Stimulated activated naive CD8-positive, alpha-beta T cell treated with anti-CD3 and anti-CD28 coated beads, Interleukin-15, Interleukin-2, amounts not matched to agents 100 ng/mL and 50 ng/mL, for 24 hours (primary cell): Measurements from ENCODE around the gene RAPGEFL1.
"Not testable (repeated sequence)": the region's sequence is repeated elsewhere in the genome, so short reads cannot be mapped to it uniquely, and the experiment has no call there.

Source experiments
- H3K27ac Mint-ChIP-seq: one replicate; pipeline ENCODE4 v1.8.0; 2021; ENCODE audit warnings: mild to moderate bottlenecking, mixed read lengths
- H3K27me3 Mint-ChIP-seq: one replicate; pipeline ENCODE4 v1.8.0; 2021; ENCODE audit warnings: mixed read lengths
- H3K36me3 Mint-ChIP-seq: one replicate; pipeline ENCODE4 v1.8.0; 2021; ENCODE audit warnings: low read depth, mixed read lengths
- H3K4me1 Mint-ChIP-seq: one replicate; pipeline ENCODE4 v1.8.0; 2021; ENCODE audit warnings: low read depth, mixed read lengths
- H3K4me3 Mint-ChIP-seq: one replicate; pipeline ENCODE4 v1.8.0; 2021; ENCODE audit warnings: mild to moderate bottlenecking, mixed read lengths
- H3K9me3 Mint-ChIP-seq: one replicate; pipeline ENCODE4 v1.8.0; 2021; ENCODE audit warnings: mixed read lengths

The RAPGEFL1 gene

GRCh38 chr17:40181205-40181604, 3.9 kb downstream of the RAPGEFL1 start:
- Mint-ChIP-seq H3K27ac (no peak overlapping the region), H3K27me3 (no peaks in the 10 kb centered on the region), H3K4me1 (peaks cover 11% of the 10 kb centered on the region), H3K9me3 (no peaks in the 10 kb centered on the region), H3K4me3 (no peak overlapping the region), H3K36me3 (peaks cover 4% of the 10 kb centered on the region)

DNA sequence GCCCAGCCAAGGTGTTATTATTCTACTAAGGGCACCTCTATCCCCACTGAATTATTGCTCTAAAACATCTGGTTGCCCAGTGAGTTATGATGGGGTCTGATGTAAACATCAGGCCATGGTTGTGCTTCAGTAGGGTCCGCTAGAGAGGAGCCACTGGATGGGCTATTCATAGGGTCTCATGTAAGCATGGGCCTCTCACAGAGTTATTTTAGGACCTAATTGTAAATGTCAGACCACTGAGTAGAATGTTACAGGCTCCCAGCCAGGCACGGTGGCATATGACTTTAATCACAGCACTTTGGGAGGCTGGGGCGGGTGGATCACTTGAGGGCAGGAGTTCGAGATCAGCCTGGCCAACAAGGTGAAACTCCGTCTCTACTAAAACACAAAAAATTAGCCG, 5.3 kb downstream of the RAPGEFL1 start:
- Mint-ChIP-seq H3K36me3 (no peaks in the 10 kb centered on the region), H3K4me1 (peaks cover 3% of the 10 kb centered on the region), H3K27ac (no peak overlapping the region), H3K9me3 (no peaks in the 10 kb centered on the region), H3K27me3 (no peaks in the 10 kb centered on the region), H3K4me3 (no peak overlapping the region)

DNA sequence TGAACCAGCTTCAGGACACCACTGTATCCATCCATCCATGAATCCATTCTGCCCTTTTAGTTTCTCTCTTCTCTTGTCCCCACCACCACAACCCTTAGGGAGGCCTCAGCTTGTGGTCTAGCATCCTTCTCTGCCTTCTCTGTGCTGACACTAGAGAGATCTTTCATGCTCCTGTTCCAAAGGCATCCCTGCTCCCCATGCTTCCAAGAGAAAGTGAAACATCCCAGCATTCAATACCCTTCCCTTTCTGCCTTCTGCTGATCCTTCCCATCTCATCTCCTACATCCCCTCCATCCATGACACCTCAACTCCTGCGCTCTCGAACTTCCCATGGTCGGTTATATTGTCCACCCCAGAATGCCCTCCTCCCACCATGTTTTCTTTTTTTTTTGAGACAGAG, 10.0 kb downstream of the RAPGEFL1 start:
- H3K4me3 Mint-ChIP-seq: no peak overlapping the region
- H3K4me1 Mint-ChIP-seq: peaks cover 11% of the 10 kb centered on the region
- H3K9me3 Mint-ChIP-seq: no peaks in the 10 kb centered on the region
- peaks cover 5% of the 10 kb centered on the region for H3K27me3 Mint-ChIP-seq
- H3K36me3 Mint-ChIP-seq: no peaks in the 10 kb centered on the region
- H3K27ac Mint-ChIP-seq: no peak overlapping the region

- Mint-ChIP-seq H3K4me1 (peaks cover 11% of the 10 kb centered on the region), H3K4me3 (no peak overlapping the region), H3K27me3 (peaks cover 5% of the 10 kb centered on the region), H3K36me3 (no peaks in the 10 kb centered on the region), H3K27ac (no peak overlapping the region), H3K9me3 (no peaks in the 10 kb centered on the region)
Measured at GRCh38 chr17:40188694-40189093, 11.4 kb downstream of the RAPGEFL1 start.

GRCh38 chr17:40190197-40191021, 13.1 kb downstream of the RAPGEFL1 start:
- Mint-ChIP-seq H3K9me3 (no peaks in the 10 kb centered on the region), H3K27ac (no peak overlapping the region), H3K27me3 (peaks cover 5% of the 10 kb centered on the region), H3K4me3 (peak overlapping the region; percentile 61), H3K36me3 (no peaks in the 10 kb centered on the region), H3K4me1 (peaks cover 11% of the 10 kb centered on the region)

GRCh38 chr17:40191237-40192208, 14.3 kb downstream of the RAPGEFL1 start:
- no peaks in the 10 kb centered on the region for H3K36me3 Mint-ChIP-seq
- H3K9me3 Mint-ChIP-seq: no peaks in the 10 kb centered on the region
- H3K27ac Mint-ChIP-seq: no peak overlapping the region
- H3K4me3 Mint-ChIP-seq: peak overlapping the region; percentile 86
- H3K27me3 Mint-ChIP-seq: peaks cover 5% of the 10 kb centered on the region
- peaks cover 11% of the 10 kb centered on the region for H3K4me1 Mint-ChIP-seq

DNA sequence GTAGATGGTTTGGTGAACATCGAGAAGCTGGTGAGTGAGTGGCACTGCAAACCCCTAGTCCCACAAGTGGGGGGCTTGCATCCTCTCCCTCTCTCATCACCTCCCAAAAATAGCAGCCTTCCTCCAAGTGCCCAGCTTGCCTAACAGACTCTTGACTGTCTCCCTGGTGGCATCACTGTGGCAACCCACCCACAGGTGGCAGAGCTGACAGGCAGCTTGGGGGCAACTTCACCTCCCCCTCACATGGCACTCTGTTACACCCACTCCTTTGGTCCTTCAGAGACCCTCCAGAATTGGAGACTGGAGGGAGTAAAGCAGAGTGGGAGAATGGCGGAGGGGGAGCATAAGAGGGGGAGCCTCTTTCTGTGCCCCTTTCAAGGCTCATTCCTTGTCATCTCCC, 15.7 kb downstream of the RAPGEFL1 start:
- peaks cover 5% of the 10 kb centered on the region for H3K27me3 Mint-ChIP-seq
- H3K27ac Mint-ChIP-seq: no peak overlapping the region
- H3K9me3 Mint-ChIP-seq: no peaks in the 10 kb centered on the region
- H3K4me1 Mint-ChIP-seq: peaks cover 11% of the 10 kb centered on the region
- H3K4me3 Mint-ChIP-seq: no peak overlapping the region
- H3K36me3 Mint-ChIP-seq: no peaks in the 10 kb centered on the region

DNA sequence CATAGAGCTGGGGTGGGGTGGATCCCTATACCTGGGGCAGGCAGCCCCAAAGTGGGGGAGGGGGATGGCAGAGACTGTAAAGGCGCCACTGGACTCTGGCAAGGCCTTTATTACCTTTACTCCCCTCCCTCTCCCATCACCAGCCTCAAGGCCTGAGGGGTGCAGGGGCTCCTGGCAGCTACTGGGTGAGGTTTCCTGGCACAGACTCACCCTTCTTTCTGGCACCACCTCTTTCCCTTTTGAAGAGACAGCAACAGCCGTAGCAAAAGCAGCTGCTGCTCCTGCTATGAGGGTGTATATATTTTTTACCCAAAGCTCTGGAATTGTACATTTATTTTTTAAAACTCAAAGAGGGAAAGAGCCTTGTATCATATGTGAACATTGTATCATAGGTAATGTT, 17.6 kb downstream of the RAPGEFL1 start:
- Mint-ChIP-seq H3K4me3 (no peak overlapping the region), H3K9me3 (no peaks in the 10 kb centered on the region), H3K27me3 (peaks cover 5% of the 10 kb centered on the region), H3K4me1 (peaks cover 11% of the 10 kb centered on the region), H3K27ac (no peak overlapping the region), H3K36me3 (no peaks in the 10 kb centered on the region)

GRCh38 chr17:40197550-40197949, 20.3 kb downstream of the RAPGEFL1 start:
- H3K36me3 Mint-ChIP-seq: no peaks in the 10 kb centered on the region
- peaks cover 5% of the 10 kb centered on the region for H3K4me1 Mint-ChIP-seq
- no peaks in the 10 kb centered on the region for H3K9me3 Mint-ChIP-seq
- H3K27ac Mint-ChIP-seq: no peak overlapping the region
- H3K27me3 Mint-ChIP-seq: no peaks in the 10 kb centered on the region
- no peak overlapping the region for H3K4me3 Mint-ChIP-seq

DNA sequence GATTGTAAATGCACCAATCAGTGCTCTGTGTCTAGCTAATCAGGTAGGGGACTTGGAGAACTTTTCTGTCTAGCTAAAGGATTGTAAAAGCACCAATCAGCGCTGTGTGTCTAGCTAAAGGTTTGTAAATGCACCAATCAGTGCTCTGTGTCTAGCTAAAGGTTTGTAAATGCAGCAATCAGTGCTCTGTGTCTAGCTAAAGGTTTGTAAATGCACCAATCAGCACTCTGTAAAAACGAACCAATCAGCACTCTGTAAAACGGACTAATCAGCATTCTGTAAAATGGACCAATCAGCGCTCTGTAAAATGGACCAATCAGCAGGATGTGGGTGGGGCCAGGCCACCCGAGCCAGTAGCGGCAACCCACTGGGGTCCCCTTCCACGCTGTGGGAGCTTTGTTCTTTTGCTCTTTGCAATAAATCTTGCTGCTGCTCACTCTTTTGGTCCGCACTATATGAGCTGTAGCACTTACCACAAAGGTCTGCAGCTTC, 20.7 kb downstream of the RAPGEFL1 start:
- not testable (repeated sequence) for H3K36me3 Mint-ChIP-seq, H3K9me3 Mint-ChIP-seq

DNA sequence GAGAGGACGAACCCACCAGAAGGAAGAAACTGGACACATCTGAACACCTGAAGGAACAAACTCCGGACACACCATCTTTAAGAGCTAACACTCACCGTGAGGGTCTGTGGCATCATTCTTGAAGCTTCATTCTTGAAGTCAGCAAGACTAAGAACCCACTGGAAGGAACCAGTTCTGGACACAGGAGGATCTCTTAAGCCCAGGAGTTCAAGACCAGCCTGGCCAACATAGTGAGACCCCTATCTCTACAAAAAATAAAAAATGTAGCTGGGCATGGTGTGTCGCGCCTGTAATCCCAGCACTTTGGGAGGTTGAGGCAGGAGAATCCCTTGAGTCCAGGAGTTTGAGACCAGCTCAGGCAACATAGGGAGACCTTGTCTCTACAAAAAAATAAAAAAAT, 21.3 kb downstream of the RAPGEFL1 start:
- Mint-ChIP-seq H3K27me3 (no peaks in the 10 kb centered on the region), H3K9me3 (no peaks in the 10 kb centered on the region), H3K4me1 (peaks cover 5% of the 10 kb centered on the region), H3K36me3 (no peaks in the 10 kb centered on the region), H3K4me3 (peak overlapping the region; percentile 49), H3K27ac (no peak overlapping the region)

More for the DNA sequence above, 20.7 kb downstream of the RAPGEFL1 start:
- peak overlapping the region; percentile 49 for H3K4me3 Mint-ChIP-seq
- not testable (repeated sequence) for H3K4me1 Mint-ChIP-seq, H3K27me3 Mint-ChIP-seq, H3K27ac Mint-ChIP-seq

GRCh38 chr17:40203131-40203530, 25.9 kb downstream of the RAPGEFL1 start:
- Mint-ChIP-seq H3K27ac (no peak overlapping the region), H3K4me3 (no peak overlapping the region), H3K36me3 (no peaks in the 10 kb centered on the region), H3K4me1 (peaks cover 5% of the 10 kb centered on the region), H3K27me3 (no peaks in the 10 kb centered on the region), H3K9me3 (no peaks in the 10 kb centered on the region)

DNA sequence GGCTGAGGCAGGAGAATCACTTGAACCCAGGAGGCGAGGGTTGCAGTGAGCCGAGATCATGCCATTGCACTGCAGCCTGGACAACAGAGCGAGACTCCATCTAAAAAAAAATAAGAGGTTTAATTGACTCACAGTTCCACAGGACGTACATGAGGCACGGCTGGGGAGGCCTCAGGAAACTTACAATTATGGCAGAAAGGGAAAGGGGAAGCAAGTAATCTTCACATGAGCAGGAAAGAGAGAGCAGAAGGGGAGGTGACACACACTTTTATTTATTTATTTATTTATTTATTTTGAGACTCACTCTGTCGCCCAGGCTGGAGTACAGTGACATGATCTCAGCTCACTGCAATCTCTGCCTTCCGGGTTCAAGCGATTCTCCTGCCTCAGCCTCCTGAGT, 28.9 kb downstream of the RAPGEFL1 start:
- H3K27me3 Mint-ChIP-seq, H3K9me3 Mint-ChIP-seq: not testable (repeated sequence)

DNA sequence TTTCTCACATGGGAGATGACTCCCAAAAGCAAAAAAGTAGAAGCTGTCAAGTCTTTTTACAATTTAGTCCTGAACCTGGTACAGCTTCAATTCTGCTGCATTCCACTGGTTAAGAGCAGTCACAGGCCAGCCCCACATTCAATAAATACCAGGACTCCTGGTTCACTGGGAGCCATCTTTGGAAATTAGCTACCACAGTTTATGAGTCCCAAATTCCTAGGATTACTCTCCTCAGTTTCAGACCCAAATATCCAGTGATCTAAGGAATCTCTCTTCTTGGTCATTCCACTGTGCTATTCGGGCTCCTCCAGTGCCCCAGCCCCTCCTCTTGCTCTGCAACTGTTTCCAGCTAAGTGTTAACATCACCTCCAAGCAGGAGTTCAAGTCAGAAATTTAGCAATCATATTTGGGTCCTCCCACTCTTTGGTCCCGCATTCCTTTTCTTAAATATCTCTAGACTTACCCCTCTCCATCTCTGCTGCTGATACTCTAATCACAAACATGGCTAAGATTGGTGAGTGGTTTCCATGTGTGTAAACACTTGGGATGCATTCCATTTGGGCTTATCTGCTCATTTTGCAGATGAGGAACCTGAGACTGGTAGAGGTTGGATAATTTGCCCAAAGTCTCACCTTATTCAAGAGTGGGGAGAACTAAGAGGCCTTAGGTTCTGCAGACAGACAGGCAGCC, 32.3 kb downstream of the RAPGEFL1 start:
- Mint-ChIP-seq H3K4me3 (no peak overlapping the region), H3K27ac (no peak overlapping the region), H3K9me3 (no peaks in the 10 kb centered on the region), H3K27me3 (no peaks in the 10 kb centered on the region), H3K4me1 (no peaks in the 10 kb centered on the region), H3K36me3 (no peaks in the 10 kb centered on the region)

More for the DNA sequence above, 28.9 kb downstream of the RAPGEFL1 start:
- not testable (repeated sequence) for H3K27ac Mint-ChIP-seq, H3K4me1 Mint-ChIP-seq, H3K36me3 Mint-ChIP-seq, H3K4me3 Mint-ChIP-seq

DNA sequence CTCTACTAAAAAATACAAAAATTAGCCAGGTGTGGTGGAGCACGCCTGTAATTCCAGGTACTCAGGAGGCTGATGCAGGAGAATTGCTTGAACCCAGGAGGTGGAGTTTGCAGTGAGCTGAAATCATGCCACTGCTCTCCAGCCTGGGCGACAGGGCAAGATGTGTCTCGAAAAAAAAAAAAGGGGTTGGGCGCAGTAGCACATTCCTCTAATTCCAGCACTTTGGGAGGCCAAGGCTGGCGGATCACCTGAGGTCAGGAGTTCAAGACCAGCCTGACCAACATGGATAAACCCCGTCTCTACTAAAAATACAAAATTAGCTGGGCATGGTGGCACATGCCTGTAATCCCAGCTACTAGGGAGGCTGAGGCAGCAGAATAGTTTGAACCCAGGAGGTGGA, 36.6 kb downstream of the RAPGEFL1 start:
- H3K27ac Mint-ChIP-seq, H3K9me3 Mint-ChIP-seq, H3K4me3 Mint-ChIP-seq, H3K36me3 Mint-ChIP-seq, H3K27me3 Mint-ChIP-seq: not testable (repeated sequence)
- H3K4me1 Mint-ChIP-seq: peaks cover 14% of the 10 kb centered on the region
